ENCODE measurements around the gene FANCI. TPM values are rescaled to one million over a fixed set of nuclear protein-coding genes. Genes with fewer than 3 reads are reported as not detected.

The FANCI gene
- total RNA-seq, 1 experiment from 2014 or later = 112 TPM

DNA sequence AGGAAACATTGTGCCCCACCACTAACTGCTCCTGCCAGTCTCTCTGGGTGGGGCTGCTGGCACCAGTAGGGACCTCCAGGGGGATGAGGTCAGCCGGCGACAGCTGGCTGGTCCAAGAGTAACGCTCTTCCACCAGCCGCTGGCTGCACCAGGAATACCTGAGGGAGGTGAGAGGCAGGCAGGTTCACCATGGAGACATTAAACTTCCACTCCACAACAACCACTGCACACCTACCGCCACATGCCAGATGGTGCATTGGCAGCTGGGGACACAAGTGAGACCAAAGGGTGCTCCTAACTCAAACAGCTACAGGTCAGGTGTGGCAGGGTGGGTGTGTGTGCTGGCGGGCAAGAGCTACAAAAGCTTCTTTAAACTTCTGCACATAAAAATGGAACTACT is 86.3 kb downstream of the FANCI start:
- intact Hi-C loops (cut with micrococcal nuclease) = no loop called here
- TF ChIP-seq YY1 (IDR thresholded peaks at IDR 0.05; ENCODE audit: extremely low read depth, insufficient replicate concordance, low read depth, low read length) = no peak
- TF ChIP-seq POLR2AphosphoS5 (IDR thresholded peaks at IDR 0.05; ENCODE audit: low read depth, low read length) = no peak
- no peak for TF ChIP-seq SP1 (IDR thresholded peaks at IDR 0.05; ENCODE audit: low read depth)
- TF ChIP-seq ZNF274 (IDR thresholded peaks at IDR 0.05; ENCODE audit: low read depth, low read length) = no peak
- H3K4me1 ChIP-seq (ENCODE audit: control insufficient read depth in 1 of 2, insufficient read depth in 2 of 2, low read length in 2 of 2) = peaks cover 0 to 13% of the 10 kb centered on the region in 2 experiments; a peak in 3 of 4 replicates
- H2AFZ ChIP-seq (ENCODE audit: low read depth, low read length, poor library complexity, severe bottlenecking) = no peak overlapping the region
- ChIA-PET RAD21 (ENCODE audit: low non-redundant PET in 1 of 2, low total read pairs in 2 of 2, uncharacterized antibody in 2 of 2, unreplicated experiment in 2 of 2) (no interaction called here), POLR2A (no interaction called here), CTCF (interaction anchor here (1.0 kb wide), 1 partner anchor 13 kb away, joined by 3 read pairs; no protein-coding TSS in a partner anchor)
- no peak for ATAC-seq
- no peaks in the 10 kb centered on the region for H3K9me3 ChIP-seq (ENCODE audit: control insufficient read depth in 1 of 2, insufficient read depth in 1 of 2, low read depth in 1 of 2, low read length in 2 of 2)
- no peak overlapping the region for H3K9ac ChIP-seq (ENCODE audit: low read length)
- H3K9me2 ChIP-seq (ENCODE audit: insufficient read depth) = no peaks in the 10 kb centered on the region
- H3K27ac ChIP-seq (ENCODE audit: low read depth, low read length) = no peak overlapping the region
- no peak overlapping the region for H3K4me2 ChIP-seq (ENCODE audit: low read length)
- peaks cover 8% of the 10 kb centered on the region; the same call in 1 of the 2 replicates for H4K20me1 ChIP-seq (ENCODE audit: insufficient read depth)
- no TSS peak for BruUV-seq (replicated peaks)
- H3K36me3 ChIP-seq (ENCODE audit: control insufficient read depth in 1 of 2, insufficient read depth in 2 of 2, low read length in 2 of 2) = peaks cover 65 to 77% of the 10 kb centered on the region in 2 experiments
- H3K27me3 ChIP-seq (ENCODE audit: insufficient read depth, low read length) = no peaks in the 10 kb centered on the region
- peaks cover 82% of the 10 kb centered on the region for H3K79me2 ChIP-seq (ENCODE audit: insufficient read depth, low read length)
- H3K4me3 ChIP-seq (replicated peaks in 1 of 2; ENCODE audit: low read depth in 1 of 2, low read length in 2 of 2) = no peak overlapping the region
- DNase-seq (ENCODE audit: low read depth, low spot score) = no peak

DNA sequence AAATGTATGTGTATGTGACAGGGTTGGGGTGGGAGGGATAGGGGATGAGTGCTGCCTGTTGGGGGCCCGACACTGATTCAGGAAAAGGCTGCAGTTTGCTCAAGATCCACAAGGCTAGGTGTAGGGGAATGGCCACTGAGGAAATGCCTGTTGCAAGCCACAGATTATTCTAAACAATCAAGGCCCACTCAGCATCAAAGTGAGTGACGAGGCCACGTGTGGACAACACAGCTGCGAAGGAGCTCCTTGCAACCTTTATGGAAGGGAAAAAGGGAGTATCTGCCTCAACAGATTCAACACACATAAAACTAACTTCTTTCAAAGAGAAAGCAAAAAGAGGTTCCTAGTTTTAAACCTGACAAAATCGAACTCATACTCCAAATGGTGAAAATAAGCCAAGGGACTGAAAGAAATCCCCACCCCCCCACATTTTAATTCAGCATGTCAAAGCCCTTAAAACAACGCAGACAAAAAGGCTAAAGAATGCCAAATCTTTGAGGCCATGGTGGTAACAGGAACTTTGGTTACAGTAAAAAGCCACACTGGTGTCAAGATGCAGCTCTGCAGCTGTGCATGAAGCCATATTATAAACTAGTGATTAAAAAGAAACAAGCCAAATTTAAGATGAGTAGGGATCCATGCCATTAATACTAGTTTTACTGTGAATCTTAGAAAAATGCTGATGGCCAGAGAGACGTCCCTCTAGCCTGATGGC is 87.3 kb downstream of the FANCI start:
- Histone ChIP-seq H3K4me2 (ENCODE audit: low read length) (no peak overlapping the region), H3K9me3 (ENCODE audit: control insufficient read depth in 1 of 2, insufficient read depth in 1 of 2, low read depth in 1 of 2, low read length in 2 of 2) (no peaks in the 10 kb centered on the region), H3K79me2 (ENCODE audit: insufficient read depth, low read length) (peaks cover 78% of the 10 kb centered on the region), H3K4me1 (ENCODE audit: control insufficient read depth in 1 of 2, insufficient read depth in 2 of 2, low read length in 2 of 2) (peaks cover 6 to 22% of the 10 kb centered on the region in 2 experiments), H3K36me3 (ENCODE audit: control insufficient read depth in 1 of 2, insufficient read depth in 2 of 2, low read length in 2 of 2) (peaks cover 56 to 69% of the 10 kb centered on the region in 2 experiments), H4K20me1 (ENCODE audit: insufficient read depth) (peaks cover 8% of the 10 kb centered on the region; the same call in 1 of the 2 replicates), H3K4me3 (replicated peaks in 1 of 2; ENCODE audit: low read depth in 1 of 2, low read length in 2 of 2) (no peak overlapping the region), H3K9me2 (ENCODE audit: insufficient read depth) (no peaks in the 10 kb centered on the region), H3K27me3 (ENCODE audit: insufficient read depth, low read length) (no peaks in the 10 kb centered on the region), H2AFZ (ENCODE audit: low read depth, low read length, poor library complexity, severe bottlenecking) (no peak overlapping the region), H3K27ac (ENCODE audit: low read depth, low read length) (no peak overlapping the region), H3K9ac (ENCODE audit: low read length) (no peak overlapping the region)
- intact Hi-C loops (cut with micrococcal nuclease) = no loop called here
- ATAC-seq (no peak), DNase-seq (ENCODE audit: low read depth, low spot score) (no peak)
- ChIA-PET CTCF (interaction anchor here (0.6 kb wide), 1 partner anchor 34 kb away, joined by 3 read pairs; no protein-coding TSS in a partner anchor), RAD21 (ENCODE audit: low non-redundant PET in 1 of 2, low total read pairs in 2 of 2, uncharacterized antibody in 2 of 2, unreplicated experiment in 2 of 2) (no interaction called here), POLR2A (no interaction called here)
- TF ChIP-seq REST (IDR thresholded peaks at IDR 0.05; ENCODE audit: low read depth) = no peak
- no peak for TF ChIP-seq ELF1 (IDR thresholded peaks at IDR 0.05; ENCODE audit: borderline replicate concordance, low read depth)
- no peak for TF ChIP-seq POLR2A (IDR thresholded peaks at IDR 0.05; ENCODE audit: borderline replicate concordance, extremely low read depth, insufficient read depth, insufficient read length)
- no peak for TF ChIP-seq YY1 (IDR thresholded peaks at IDR 0.05; ENCODE audit: extremely low read depth, insufficient replicate concordance, low read depth, low read length)
- no peak for TF ChIP-seq EZH2 (IDR thresholded peaks at IDR 0.05)
- TF ChIP-seq CTCF (IDR thresholded peaks at IDR 0.05 in 2 of 3, conservative IDR thresholded peaks at IDR 0.05 in 1 of 3; ENCODE audit: borderline replicate concordance in 1 of 3, insufficient read depth in 1 of 3, low read depth in 2 of 3, low read length in 2 of 3) = no peak
- TF ChIP-seq EZH2phosphoT487 (IDR thresholded peaks at IDR 0.05; ENCODE audit: borderline replicate concordance) = no peak
- no peak for TF ChIP-seq ZNF274 (IDR thresholded peaks at IDR 0.05; ENCODE audit: low read depth, low read length)
- no TSS peak for BruUV-seq (replicated peaks)
